Neutrophil (primary cell): Measurements from ENCODE around the gene APOBEC4.

Source experiments
- H3K27ac ChIP-seq: fragments of 200-600 bp; sonication (generic); 2 replicates; pipeline ENCODE4 v1.5.1; 2016; ENCODE audit warnings: mild to moderate bottlenecking, moderate library complexity
- H3K27me3 ChIP-seq: fragments of 200-600 bp; sonication (generic); 2 replicates; pipeline ENCODE4 v1.6.0; 2016; ENCODE audit warnings: mild to moderate bottlenecking
- H3K36me3 ChIP-seq: fragments of 200-600 bp; sonication (generic); 2 replicates; pipeline ENCODE4 v1.5.1; 2017
- H3K4me1 ChIP-seq, 2 experiments: fragments of 200-600 bp in 1 of 2; sonication (generic) in 1 of 2; 1 replicate in 1 of 2; 2 replicates in 1 of 2; pipeline versions ENCODE4 v1.5.1 to v1.6.1; 2013 to 2016; ENCODE audit warnings: low read depth in 1 of 2, low read length in 1 of 2, mild to moderate bottlenecking in 1 of 2, moderate library complexity in 1 of 2; ENCODE audit not compliant: control insufficient read depth in 1 of 2, insufficient read depth in 1 of 2
- H3K4me3 ChIP-seq, 2 experiments: fragments of 200-600 bp in 1 of 2; sonication (generic) in 1 of 2; 1 replicate in 1 of 2; 2 replicates in 1 of 2; pipeline ENCODE4 v1.5.1; 2013 to 2016; ENCODE audit warnings: low read depth in 1 of 2, low read length in 1 of 2, mild to moderate bottlenecking in 1 of 2, moderate library complexity in 1 of 2
- H3K9me3 ChIP-seq: fragments of 200-600 bp; sonication (generic); 2 replicates; pipeline ENCODE4 v1.5.1; 2016
- TF ChIP-seq, protein P1 (sequence below): fragments of 200-600 bp; sonication (generic); IDR thresholded peaks from 2 replicates; pipeline ENCODE4 v1.5.1; 2016; ENCODE audit warnings: antibody characterized with exemption

Gene APOBEC4

DNA sequence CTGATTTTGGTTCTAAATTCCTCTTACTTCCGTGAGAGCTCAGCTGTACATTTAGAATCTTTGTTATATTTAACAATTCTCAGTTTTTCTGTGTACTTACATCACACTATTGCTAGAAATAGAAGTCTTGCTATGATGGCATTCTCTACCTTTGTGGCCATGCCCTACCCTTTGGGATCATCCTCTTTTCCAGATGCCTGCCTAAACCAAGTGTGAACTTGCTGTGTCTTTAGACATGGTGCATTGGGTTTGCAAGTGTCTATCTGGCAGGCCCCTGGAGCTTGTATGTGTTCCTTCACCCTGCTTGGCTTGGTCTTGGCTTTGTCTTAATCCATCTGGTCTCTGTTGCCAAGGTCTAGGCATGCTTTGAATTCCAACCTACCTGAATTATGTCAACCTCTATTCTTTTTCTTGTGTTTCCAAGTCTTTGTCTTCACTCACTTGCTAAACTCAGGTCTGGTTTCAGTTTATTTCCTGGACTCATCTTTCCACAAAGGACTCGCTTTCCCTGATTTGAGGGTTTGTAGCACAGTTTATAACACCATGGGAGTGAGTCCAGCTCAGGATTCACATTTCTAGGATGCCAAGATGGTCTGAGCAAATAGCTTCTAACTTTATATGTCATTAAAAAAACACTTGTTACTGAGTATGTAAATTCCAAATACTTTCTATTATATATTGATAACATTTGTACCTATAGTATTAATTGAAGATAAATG is 20.6 kb upstream of the APOBEC4 start:
- H3K4me3 ChIP-seq = no peak overlapping the region
- H3K27ac ChIP-seq = no peak overlapping the region
- H3K36me3 ChIP-seq = no peaks in the 10 kb centered on the region
- peaks cover 51% of the 10 kb centered on the region for H3K27me3 ChIP-seq
- peaks cover 9 to 15% of the 10 kb centered on the region in 2 experiments for H3K4me1 ChIP-seq
- no peaks in the 10 kb centered on the region for H3K9me3 ChIP-seq
- TF ChIP-seq, protein P1, sequence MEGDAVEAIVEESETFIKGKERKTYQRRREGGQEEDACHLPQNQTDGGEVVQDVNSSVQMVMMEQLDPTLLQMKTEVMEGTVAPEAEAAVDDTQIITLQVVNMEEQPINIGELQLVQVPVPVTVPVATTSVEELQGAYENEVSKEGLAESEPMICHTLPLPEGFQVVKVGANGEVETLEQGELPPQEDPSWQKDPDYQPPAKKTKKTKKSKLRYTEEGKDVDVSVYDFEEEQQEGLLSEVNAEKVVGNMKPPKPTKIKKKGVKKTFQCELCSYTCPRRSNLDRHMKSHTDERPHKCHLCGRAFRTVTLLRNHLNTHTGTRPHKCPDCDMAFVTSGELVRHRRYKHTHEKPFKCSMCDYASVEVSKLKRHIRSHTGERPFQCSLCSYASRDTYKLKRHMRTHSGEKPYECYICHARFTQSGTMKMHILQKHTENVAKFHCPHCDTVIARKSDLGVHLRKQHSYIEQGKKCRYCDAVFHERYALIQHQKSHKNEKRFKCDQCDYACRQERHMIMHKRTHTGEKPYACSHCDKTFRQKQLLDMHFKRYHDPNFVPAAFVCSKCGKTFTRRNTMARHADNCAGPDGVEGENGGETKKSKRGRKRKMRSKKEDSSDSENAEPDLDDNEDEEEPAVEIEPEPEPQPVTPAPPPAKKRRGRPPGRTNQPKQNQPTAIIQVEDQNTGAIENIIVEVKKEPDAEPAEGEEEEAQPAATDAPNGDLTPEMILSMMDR = no peak

- Histone ChIP-seq H3K4me3 (no peak overlapping the region), H3K27me3 (peaks cover 28% of the 10 kb centered on the region), H3K4me1 (peaks cover 9 to 15% of the 10 kb centered on the region in 2 experiments), H3K27ac (no peak overlapping the region), H3K9me3 (no peaks in the 10 kb centered on the region), H3K36me3 (no peaks in the 10 kb centered on the region)
- TF ChIP-seq, protein P1 = no peak
Observed at GRCh38 chr1:183670169-183670568, 17.1 kb upstream of the APOBEC4 start.

GRCh38 chr1:183656355-183656754 is 3.2 kb upstream of the APOBEC4 start:
- no peak overlapping the region for H3K27ac ChIP-seq
- no peaks in the 10 kb centered on the region for H3K36me3 ChIP-seq
- H3K27me3 ChIP-seq = no peaks in the 10 kb centered on the region
- no peak overlapping the region for H3K4me3 ChIP-seq
- H3K4me1 ChIP-seq = peaks cover 42 to 44% of the 10 kb centered on the region in 2 experiments
- H3K9me3 ChIP-seq = no peaks in the 10 kb centered on the region
- TF ChIP-seq, protein P1 = no peak

GRCh38 chr1:183655562-183656075 is 2.5 kb upstream of the APOBEC4 start:
- H3K9me3 ChIP-seq = no peaks in the 10 kb centered on the region
- no peaks in the 10 kb centered on the region for H3K27me3 ChIP-seq
- TF ChIP-seq, protein P1 = peak; percentile 83
- no peak overlapping the region for H3K4me3 ChIP-seq
- peaks cover 44 to 46% of the 10 kb centered on the region in 2 experiments for H3K4me1 ChIP-seq
- no peaks in the 10 kb centered on the region for H3K36me3 ChIP-seq
- peak overlapping the region; percentile 81 for H3K27ac ChIP-seq

DNA sequence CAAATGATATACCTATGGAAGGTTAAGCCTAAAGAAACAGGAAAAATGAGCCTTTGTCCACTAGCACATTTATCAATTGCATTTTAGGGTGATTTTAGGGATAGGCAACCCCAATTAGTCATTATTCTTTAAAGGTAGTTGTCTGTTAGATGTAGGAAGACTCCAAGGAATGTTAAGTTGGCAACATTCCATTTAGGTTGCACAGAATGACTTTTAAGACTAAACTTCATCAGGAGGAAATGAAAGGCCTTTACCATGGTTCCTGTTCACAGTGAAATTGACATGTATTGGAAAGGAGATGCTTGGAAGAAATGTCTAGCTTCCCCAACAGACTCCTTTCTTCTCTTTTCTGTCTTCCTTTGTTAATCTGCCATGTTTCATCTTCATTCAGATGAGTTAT is 1.6 kb upstream of the APOBEC4 start:
- TF ChIP-seq, protein P1 = no peak
- peak overlapping the region; percentile 81 for H3K27ac ChIP-seq
- no peaks in the 10 kb centered on the region for H3K36me3 ChIP-seq
- H3K27me3 ChIP-seq = no peaks in the 10 kb centered on the region
- peaks cover 44 to 46% of the 10 kb centered on the region in 2 experiments for H3K4me1 ChIP-seq
- H3K4me3 ChIP-seq = no peak overlapping the region
- H3K9me3 ChIP-seq = no peaks in the 10 kb centered on the region
